Hematopoietic multipotent progenitor cell treated with erythropoietin and hydrocortisone succinate and interleukin-3 and kit ligand, for 6 days (in vitro differentiated cells): ENCODE results near the gene GGT7.
"Not testable (repeated sequence)": the region's sequence is repeated elsewhere in the genome, so short reads cannot be mapped to it uniquely, and the experiment has no call there.

Experiments used
- DNase-seq: peaks from one replicate; pipeline ENCODE4 v3.0.0-alpha.2; 2015

The GGT7 gene, protein sequence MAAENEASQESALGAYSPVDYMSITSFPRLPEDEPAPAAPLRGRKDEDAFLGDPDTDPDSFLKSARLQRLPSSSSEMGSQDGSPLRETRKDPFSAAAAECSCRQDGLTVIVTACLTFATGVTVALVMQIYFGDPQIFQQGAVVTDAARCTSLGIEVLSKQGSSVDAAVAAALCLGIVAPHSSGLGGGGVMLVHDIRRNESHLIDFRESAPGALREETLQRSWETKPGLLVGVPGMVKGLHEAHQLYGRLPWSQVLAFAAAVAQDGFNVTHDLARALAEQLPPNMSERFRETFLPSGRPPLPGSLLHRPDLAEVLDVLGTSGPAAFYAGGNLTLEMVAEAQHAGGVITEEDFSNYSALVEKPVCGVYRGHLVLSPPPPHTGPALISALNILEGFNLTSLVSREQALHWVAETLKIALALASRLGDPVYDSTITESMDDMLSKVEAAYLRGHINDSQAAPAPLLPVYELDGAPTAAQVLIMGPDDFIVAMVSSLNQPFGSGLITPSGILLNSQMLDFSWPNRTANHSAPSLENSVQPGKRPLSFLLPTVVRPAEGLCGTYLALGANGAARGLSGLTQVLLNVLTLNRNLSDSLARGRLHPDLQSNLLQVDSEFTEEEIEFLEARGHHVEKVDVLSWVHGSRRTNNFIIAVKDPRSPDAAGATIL

DNA sequence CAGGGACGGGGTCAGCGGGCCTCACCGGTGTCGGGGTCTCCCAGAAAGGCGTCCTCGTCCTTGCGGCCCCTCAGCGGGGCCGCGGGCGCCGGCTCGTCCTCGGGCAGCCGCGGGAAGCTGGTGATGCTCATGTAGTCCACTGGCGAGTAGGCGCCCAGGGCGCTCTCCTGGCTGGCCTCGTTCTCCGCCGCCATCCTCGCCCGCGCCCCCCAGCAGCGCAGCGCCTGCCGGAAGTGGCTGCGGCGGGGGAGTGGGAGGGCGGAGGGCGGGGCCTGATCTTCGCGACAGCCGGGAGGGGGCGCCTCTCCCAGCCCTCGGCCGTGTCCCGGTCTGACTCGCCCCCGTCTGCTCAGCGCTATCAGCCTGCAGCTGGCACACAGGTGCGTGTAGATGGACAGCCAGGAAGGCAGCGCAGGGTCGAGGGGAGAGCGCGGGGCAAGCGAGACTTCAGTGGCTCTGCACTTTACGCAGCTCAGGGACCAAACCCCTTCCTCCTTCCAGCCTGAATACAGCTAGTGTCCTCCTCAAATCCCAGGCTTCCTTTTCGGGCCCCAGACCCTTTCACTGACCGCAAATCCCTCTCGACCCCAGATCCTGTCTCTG lies at the start of gene GGT7:
Gene GGT7, minus strand, starts transcription at position 235 of the 603 bp plus-strand sequence. Its CDS starts 41 bp downstream, at position 194.
- DNase-seq, result peak; percentile 86

DNA sequence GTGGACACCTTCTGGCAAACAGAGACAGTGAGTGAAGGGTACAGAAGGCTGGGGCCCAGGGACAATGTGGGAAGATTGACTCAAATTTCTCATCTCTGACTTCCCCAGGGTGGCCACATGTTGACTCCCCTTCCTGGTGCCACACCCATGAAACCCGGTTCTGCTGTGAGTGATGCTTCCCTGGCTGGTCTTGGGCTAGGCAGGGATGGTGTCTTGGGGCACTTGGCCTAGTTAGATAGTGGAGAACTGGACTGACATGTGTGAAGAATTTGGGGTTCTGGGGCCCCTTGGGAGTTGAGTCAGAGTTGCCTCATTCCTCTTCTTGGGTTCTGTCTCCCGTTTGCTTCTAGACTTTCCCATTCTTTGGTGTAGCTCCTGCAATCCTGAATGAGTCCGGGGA lies 48.8 kb upstream of the GGT7 start:
- DNase-seq, result no peak

DNA sequence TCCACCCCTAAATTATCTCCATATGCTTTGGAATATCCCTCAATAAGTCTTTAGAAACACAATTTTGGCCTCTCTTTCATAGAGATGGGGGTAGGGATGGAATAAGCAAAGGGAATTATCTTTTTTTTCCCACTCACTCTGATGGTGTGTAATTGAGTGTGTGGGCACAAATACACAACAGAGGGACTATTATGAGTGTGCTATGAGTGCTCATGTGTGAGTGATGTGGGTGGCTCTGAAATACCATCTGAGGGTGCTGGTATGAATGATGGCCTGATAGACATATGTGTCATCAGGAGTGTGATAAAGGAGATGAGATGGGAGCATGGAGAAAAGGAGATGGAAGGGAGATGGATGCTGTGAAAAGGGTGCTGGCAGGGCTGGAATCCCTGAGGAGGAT lies 47.4 kb upstream of the GGT7 start:
- DNase-seq, result no peak

DNA sequence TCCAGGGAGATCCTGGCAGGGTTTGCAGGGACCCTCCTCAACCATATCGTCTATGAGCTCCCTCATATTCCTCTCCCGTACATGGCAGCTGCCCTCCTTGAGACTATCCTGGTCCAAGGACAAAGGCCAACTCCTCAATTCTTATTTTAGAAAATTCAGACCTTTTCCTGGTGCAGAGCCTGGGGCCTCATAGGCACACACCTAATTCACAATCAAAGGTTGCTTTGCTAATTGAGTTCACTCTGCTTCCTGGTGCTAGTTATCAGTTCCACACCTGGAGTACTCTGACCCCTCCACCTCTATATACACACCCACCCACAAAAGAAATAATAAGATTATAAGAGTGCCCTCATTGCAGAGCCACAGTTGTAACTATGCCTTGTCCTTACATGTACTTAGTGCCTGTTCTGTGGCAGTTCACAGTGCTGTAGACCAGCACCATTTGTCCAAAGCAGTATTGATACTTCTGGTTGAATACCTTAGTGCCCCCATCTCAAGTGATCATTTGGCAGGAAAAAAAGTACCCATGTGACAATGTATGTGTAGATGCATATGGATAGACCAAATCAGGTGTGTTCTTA lies 44.2 kb upstream of the GGT7 start:
- no peak for DNase-seq

DNA sequence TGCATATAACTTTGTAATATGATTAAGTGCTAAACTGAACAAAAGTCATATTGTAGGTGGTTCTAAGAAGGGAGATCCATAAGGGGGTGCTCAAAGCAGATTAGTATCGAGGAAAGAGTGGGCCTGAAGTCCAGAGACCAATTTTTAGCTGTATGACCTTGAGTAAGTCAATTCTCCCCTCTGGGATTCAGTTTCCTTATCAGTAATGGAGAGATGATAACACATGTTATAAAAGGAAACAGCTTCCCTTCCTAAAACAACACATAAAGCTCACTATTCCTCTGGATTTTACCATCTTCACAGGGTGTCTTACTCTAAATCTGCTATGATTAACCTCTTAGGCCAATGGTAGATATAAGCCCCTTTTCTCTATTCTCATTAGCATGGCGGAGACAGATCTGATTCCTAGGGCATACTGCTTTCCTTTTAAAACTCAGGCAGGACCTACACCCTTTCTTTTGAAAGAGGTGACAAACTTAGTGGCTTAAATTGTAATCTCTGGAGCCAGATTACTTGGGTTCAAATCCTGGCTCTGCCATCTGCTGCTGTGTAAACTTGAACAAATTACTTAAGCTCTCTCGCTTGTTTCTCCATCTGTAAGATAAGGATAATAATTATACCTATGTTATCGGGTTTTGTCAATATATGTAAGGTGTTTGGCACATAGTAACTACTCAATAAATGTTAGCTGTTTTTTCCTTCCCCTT lies 43.2 kb upstream of the GGT7 start:
- no peak for DNase-seq

DNA sequence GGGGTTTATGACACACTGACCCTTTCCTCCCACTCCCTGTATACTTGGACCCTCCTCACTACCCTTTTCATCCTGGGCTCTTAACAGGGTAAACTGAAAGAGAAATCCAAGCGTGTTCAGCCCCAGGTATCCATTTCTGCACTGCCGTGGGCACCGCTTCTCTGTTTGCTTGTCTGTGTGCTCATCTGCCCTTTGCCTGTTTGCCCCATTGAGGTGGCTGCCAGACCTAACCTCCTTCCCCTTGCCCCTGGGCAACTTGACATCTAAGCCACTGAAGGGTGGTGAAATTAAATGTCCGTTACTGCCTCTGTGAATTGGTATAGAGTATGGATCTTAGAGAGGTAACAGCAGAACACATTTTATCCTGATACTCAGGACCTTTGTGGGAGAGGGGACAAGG lies 42.5 kb upstream of the GGT7 start:
- DNase-seq, result no peak

DNA sequence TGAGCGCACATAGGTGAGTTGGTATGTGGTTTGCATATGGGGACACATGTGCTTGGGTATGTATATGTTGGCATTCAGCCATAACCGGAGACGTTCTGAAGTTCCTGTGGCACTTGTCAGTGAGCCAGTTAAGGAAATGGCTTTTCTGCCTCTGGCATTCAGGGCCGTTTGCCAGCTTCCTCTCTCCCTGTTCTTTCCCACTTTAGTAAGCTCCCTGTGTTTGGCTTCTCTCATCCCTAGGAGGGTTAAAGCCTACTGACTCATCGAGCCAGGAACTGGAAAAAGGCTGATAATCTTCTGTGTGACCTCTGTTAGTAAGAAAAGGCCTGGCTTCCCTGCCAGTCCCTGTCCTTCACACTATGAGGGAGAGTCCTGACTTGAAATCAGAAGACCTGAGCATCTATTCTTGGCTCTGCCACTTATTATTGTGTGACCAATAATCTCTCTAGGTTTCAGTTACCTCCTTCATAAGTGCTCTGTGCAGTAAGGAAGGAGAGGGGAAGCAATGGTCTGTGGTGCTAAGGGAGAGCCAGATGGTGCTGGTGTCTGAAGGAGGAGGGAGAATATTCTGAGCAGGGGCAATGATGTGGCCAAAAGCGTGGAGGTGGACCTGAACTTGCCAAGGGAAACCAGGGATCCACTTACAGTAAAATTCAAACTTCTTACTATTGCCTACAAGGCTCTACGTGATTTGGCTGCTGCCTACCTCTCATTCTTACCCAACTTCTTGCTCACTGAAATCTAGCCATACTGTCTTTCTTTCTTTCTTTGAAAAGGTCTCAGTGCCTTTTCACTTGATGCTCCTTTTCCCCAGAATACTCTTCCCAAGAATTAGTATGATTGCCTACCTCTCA lies 35.2 kb upstream of the GGT7 start:
- DNase-seq, result peak; percentile 76

DNA sequence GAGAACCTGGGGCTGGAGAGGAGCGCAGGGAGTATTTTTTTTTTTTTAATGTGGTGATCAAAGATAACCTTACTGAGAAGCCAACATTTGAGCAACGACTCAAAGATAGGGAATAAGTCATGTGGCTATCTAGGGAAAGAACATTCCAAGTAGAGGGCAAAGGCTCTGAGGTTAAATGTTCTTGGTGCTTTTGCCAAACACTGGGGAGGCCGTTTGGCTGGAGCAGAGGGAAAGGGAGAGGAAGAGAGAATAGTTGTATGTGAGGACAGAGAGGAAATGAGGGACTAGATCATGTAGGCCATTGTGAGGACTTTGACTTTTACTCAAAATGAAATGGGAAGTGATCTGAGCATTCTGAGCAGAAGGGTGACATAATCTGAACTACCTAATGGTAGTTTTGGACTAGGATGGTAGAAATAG lies 31.6 kb upstream of the GGT7 start:
- DNase-seq, result peak; percentile 71

DNA sequence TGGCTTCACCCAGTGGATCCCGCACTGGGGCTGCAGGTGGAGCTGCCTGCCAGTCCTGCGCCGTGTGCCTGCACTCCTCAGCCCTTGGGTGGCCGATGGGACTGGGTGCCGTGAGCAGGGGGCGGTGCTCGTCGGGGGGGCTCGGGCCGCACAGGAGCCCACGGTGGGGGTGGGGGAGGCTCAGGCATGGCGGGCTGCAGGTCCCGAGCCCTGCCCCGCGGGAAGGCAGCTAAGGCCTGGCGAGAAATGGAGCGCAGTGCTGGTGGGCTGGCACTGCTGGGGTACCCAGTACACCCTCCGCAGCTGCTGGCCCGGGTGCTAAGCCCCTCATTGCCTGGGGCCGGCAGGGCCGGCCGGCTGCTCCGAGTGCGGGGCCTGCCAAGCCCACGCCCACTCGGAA lies 26.1 kb upstream of the GGT7 start:
- DNase-seq, result not testable (repeated sequence)

DNA sequence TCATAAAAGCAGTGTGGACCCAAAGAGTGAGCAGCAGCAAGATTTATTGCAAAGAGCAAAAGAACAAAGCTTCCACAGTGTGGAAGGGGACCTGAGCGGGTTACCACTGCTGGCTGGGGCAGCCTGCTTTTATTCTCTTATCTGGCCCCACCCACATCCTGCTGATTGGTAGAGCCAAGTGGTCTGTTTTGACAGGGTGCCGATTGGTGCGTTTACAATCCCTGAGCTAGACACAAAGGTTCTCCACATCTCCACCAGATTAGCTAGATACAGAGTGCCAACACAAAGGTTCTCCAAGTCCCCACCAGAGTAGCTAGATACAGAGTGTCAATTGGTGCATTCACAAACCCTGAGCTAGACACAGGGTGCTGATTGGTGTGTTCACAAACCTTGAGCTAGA lies 25.5 kb upstream of the GGT7 start:
- not testable (repeated sequence) for DNase-seq

DNA sequence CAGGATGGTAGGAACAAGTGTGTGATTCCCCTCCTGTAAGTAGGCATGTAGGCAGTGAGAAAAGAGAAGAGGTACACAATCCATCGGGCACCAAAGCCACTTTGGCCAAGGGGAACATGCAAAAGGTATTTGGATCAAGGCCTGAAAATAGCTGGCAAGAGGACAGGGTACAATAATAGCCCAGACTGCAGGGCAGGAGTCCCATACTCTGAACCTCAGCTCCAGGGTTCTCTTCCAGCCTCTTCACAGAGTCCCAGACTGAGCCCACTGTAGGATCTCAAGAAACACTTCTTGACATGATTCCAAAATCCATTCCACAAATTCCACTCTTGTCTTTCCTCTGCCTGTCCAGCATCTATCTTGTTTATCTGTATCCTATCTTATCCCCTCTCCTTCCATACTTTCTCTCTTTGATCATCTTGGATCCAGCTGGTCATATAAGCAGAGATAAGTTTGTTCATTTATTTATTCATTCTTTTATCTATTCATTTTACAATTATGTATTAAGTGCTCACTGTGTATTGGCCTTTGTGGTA lies 23.5 kb upstream of the GGT7 start:
- DNase-seq, result no peak

DNA sequence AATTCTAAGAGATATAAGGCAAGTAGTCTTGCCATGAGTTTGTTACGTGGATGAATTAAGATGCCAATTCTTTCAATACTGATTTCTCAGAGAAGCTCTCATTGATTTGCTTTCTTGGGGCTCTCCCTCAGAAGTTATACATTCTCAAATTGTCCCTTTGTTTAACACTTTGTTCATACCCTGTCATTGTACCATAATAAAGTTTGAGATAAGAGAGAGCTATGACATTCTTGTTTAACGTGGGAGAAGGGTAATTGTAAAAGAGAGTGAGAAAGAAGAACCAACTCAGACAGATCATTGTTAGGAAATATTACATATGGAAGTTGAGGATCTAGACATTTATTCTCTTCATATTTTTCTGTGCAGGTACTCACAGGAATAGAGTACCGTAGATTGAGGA lies 22.8 kb upstream of the GGT7 start:
- no peak for DNase-seq

DNA sequence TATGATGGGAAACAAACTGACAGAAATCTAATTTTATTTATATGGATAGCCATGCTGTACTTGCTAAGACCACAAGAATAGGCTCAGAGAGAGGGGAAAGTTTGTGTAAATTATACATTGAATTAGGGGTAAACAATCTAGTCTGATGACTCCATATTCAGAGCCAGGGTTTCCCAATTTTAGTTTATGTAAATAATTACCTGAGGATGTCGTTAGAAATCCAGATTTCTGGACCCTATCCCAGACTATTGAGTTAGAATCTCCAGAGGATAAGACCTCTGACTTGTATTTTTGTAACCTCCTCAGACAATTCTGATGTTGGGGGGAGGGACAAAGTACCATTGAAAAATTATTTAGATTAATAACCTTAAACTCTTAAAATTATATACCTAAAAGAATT lies 22.1 kb upstream of the GGT7 start:
- no peak for DNase-seq

DNA sequence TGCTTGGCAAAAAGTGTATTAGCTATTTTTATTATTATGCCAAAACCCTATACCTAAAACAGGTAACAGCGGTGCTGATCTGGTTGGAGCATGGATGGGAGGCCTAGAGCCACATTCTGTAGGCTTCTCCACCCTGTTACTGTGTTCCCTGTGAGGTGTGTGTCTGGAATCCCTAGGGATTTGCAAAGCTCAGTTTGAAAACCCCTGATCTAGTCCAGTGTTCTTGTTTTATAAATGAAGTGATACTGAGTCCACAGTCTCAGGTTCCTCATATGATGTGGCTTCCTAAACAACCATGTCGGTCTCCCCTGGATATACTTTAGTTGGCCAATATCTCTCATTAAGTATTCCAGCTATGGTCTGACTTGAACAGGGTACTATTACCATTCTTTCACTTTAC lies 20.0 kb upstream of the GGT7 start:
- no peak for DNase-seq

DNA sequence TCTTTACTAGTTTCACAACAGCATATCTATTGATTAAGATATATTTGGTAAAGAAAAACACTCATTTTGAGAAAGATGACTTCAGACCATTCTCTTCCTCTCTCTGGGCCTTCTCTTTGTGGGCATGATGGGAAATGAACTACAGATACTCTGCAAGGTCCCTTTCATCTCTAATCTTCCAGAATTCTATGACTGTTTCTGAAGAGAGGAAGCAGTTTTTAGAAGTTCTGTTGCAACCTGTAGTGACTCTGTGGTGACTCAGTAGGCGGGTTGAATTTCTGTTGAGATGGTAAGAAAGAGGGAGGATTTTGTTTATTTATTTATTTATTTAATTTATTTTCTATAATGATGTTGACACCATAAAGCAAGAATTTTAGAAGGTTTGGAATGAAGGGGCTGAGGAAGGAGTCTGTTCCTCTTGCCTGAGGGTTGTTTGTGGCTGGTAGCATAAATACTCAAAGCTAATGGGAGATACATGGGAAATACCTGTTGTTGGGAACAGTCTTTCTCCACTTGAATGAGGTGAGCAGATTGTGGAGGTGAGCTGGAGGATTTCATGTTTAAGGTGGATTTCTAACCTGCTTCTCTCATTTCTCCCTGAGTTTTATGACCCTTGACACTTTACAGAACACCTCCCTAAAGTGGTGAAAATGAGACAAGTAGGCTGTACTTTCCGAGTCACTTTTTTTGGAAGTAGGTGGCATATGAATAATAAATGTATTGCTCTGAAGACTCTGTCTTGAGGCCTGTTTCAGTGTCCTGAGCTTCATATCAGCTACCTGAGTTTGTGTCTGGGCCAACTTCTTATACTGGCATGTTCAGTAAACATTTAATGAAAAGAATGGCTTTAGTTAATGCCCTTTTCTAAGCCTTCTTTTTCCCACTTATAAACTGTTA lies 18.8 kb upstream of the GGT7 start:
- DNase-seq, result peak; percentile 56

DNA sequence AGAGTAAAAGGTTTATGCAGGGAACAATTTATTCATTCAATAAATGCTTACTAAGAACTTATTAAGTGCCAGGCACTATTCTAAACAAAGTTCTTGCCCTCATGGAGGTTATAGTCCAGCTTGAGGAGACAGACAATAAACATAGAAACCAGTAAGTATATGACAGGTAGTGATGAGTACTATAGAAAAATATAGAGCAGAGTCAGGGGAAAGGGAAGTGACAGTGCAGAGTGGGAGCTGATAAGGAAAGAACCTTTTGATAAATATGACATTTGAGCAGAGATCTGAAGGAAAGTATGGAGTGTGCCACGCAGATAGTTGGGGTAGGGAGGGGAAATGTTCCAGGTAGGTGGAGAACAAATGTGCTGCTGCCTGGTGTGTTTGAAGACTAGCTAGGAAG lies 15.8 kb upstream of the GGT7 start:
- peak; percentile 79 for DNase-seq

DNA sequence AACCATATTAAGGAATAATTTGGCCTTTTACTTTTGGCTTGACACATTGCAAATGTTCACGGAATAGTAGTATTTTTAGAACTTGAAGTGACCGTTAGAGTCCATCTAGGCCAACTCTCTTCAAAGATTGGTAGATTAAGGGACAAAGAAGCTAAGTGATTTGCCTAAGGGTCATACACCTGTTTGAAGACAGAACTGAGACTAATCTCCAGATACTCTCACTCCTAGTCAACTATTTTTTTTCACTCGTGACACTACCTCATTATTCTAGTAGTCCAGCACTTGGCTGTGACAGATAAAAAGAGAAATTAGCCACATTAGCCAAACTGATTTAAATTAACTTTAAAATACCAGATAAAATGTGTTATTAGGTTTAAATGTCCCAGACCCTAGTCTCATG lies 14.4 kb upstream of the GGT7 start:
- no peak for DNase-seq

DNA sequence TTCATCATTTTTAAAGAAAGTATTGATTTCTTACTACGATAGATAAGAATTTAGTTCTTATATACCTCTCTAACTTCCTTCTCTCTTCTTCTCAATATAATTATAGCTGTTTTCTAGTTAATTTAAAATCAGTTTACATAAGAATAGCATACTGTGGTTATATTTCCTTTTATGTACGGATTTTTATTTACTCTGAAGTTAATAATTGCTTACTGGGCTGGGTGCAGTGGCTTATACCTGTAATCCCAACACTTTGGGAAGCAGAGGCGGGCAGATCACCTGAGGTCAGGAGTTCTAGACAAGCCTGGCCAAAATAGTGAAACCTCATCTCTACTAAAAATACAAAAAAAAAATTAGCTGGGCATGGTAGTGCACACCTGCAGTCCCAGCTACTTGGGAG lies 13.5 kb upstream of the GGT7 start:
- DNase-seq, result no peak

DNA sequence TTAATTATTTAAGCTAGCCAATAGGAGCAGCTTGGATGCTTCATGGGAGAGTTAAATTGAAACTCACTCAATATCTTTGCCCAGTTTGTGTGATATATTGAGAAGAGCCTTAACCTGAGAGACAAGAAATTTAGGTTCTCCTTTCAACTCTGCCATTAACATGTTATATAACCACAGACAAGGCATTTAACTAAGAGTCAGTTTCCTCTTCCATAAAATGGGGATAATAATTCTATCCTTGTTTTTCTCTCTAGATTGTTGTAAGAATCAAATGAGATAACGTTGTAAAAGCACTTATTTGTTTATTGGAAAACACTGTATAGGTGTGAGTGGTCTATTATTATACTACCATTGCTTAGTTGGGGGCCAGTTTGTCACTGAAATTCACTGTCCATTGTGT lies 11.6 kb upstream of the GGT7 start:
- no peak for DNase-seq

DNA sequence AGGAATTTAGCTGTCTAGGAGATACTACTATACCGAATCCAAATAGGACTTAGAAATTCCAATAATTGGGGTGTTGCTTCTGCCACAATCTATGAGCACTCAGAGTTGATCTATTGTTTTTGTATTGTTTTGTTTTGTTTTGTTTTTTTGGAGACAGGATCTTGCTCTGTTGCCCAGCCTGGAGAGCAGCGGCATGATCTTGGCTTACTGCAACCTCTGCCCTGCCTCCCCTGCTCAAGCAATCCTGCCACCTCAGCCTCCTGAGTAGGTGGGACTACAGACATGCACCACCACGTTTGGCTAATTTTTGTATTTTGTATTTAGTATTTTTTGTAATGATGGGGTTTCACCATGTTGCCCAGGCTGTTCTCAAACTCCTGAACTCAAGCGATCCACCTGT lies 11.2 kb upstream of the GGT7 start:
- no peak for DNase-seq
